Fibroblast of skin of left biceps (primary cell): Measurements from ENCODE around the gene GGT5.
"Not testable (repeated sequence)": the region's sequence is repeated elsewhere in the genome, so short reads cannot be mapped to it uniquely, and the experiment has no call there.

Experiments used
- DNase-seq, 2 experiments: peaks; one replicate each; pipeline ENCODE4 v3.0.0-alpha.2; 2013; ENCODE audit warnings: low read depth in 2 of 2

Gene GGT5

GRCh38 chr22:24205438-24206195 is 39.3 kb downstream of the GGT5 start:
- DNase-seq, result no peak

- not testable (repeated sequence) for DNase-seq
These were observed 41.0 kb downstream of the GGT5 start for GRCh38 chr22:24203856-24204255.

- no peak for DNase-seq
These were observed 42.9 kb downstream of the GGT5 start for GRCh38 chr22:24201681-24202614.

- no peak for DNase-seq
These were observed 44.2 kb downstream of the GGT5 start for GRCh38 chr22:24200619-24201212.

GRCh38 chr22:24198682-24199052 is 46.2 kb downstream of the GGT5 start:
- DNase-seq, result no peak

GRCh38 chr22:24191893-24192292 is 53.0 kb downstream of the GGT5 start:
- DNase-seq, result no peak

GRCh38 chr22:24191381-24191841 is 53.5 kb downstream of the GGT5 start:
- DNase-seq, result no peak

GRCh38 chr22:24190596-24191208 is 54.2 kb downstream of the GGT5 start:
- DNase-seq, result no peak

- DNase-seq, result no peak
These were observed 54.7 kb downstream of the GGT5 start for GRCh38 chr22:24190159-24190540.

- DNase-seq, result no peak
These were observed 55.4 kb downstream of the GGT5 start for GRCh38 chr22:24189249-24190158.

GRCh38 chr22:24188705-24189248 is 56.1 kb downstream of the GGT5 start:
- DNase-seq, result no peak

GRCh38 chr22:24187731-24188644 is 56.9 kb downstream of the GGT5 start:
- DNase-seq, result no peak

- DNase-seq, result no peak
These were observed 57.8 kb downstream of the GGT5 start for GRCh38 chr22:24186892-24187670.

- DNase-seq, result no peak
These were observed 58.5 kb downstream of the GGT5 start for GRCh38 chr22:24186352-24186740.

- no peak for DNase-seq
These were observed 59.2 kb downstream of the GGT5 start for GRCh38 chr22:24185501-24186351.

- no peak for DNase-seq
These were observed 59.8 kb downstream of the GGT5 start for GRCh38 chr22:24185001-24185500.

GRCh38 chr22:24184057-24184798 is 60.7 kb downstream of the GGT5 start:
- no peak for DNase-seq
